MCF 10A (cell line): ENCODE data around the gene RASGEF1B. TPM values are rescaled to one million over a fixed set of nuclear protein-coding genes. Genes with fewer than 3 reads are reported as not detected.

Experiments
- BruUV-seq: library from RNA; stranded (reverse); fragments of 400-500 nt; replicated peaks from 2 replicates; lab custom pipeline; 2021; lab: Mats Ljungman, UMichigan
- CTCF ChIA-PET: fragments of 300-600 bp; sonication (Branson Sonifier 250); formaldehyde crosslinking; extraction: SDS; loops from one replicate; lab custom pipeline; 2021; ENCODE audit warnings: antibody characterized with exemption, inconsistent platforms; lab: Yijun Ruan, JAX
- POLR2A ChIA-PET: fragments of 300-600, 350-650 bp; sonication (Branson Sonifier 250); formaldehyde crosslinking; extraction: SDS; loops from one replicate; lab custom pipeline; 2020; ENCODE audit warnings: antibody characterized with exemption, inconsistent platforms; lab: Yijun Ruan, JAX
- DNase-seq: peaks from one replicate; pipeline ENCODE4 v3.0.0-alpha.2; 2018; ENCODE audit not compliant: unreplicated experiment
- H3K27ac Mint-ChIP-seq: one replicate; pipeline ENCODE4 v1.8.0; 2022; ENCODE audit warnings: mild to moderate bottlenecking, low read depth, mixed read lengths; ENCODE audit not compliant: unreplicated experiment
- H3K27me3 Mint-ChIP-seq: one replicate; pipeline ENCODE4 v1.8.0; 2022; ENCODE audit warnings: mixed read lengths; ENCODE audit not compliant: insufficient read depth, unreplicated experiment
- H3K36me3 Mint-ChIP-seq: one replicate; pipeline ENCODE4 v1.8.0; 2022; ENCODE audit warnings: mild to moderate bottlenecking, moderate library complexity, mixed read lengths; ENCODE audit not compliant: insufficient read depth, unreplicated experiment
- H3K4me1 Mint-ChIP-seq: one replicate; pipeline ENCODE4 v1.8.0; 2022; ENCODE audit warnings: mixed read lengths; ENCODE audit not compliant: insufficient read depth, unreplicated experiment
- H3K4me3 Mint-ChIP-seq: one replicate; pipeline ENCODE4 v1.8.0; 2022; ENCODE audit warnings: mild to moderate bottlenecking, moderate library complexity, mixed read lengths; ENCODE audit not compliant: unreplicated experiment
- H3K9me3 Mint-ChIP-seq: one replicate; pipeline ENCODE4 v1.8.0; 2022; ENCODE audit warnings: mixed read lengths; ENCODE audit not compliant: unreplicated experiment
- intact Hi-C: fragments of 100-400 bp; cut with micrococcal nuclease; formaldehyde crosslinking; loops from 2 replicates; pipeline ENCODE4 v1.14.1; 2022
- total RNA-seq: library from RNA; stranded (reverse); gene quantifications from 2 replicates; pipeline ENCODE4 v1.2.3, GENCODE V29; 2022
- TF ChIP-seq, protein P1 (sequence below): fragments of 200-600 bp; IDR thresholded peaks from one replicate; pipeline ENCODE4 v1.8.0; 2022; ENCODE audit warnings: antibody characterized with exemption, mild to moderate bottlenecking; ENCODE audit not compliant: unreplicated experiment

RASGEF1B gene
- total RNA-seq, 1 experiment from 2014 or later = 5.4 TPM

DNA sequence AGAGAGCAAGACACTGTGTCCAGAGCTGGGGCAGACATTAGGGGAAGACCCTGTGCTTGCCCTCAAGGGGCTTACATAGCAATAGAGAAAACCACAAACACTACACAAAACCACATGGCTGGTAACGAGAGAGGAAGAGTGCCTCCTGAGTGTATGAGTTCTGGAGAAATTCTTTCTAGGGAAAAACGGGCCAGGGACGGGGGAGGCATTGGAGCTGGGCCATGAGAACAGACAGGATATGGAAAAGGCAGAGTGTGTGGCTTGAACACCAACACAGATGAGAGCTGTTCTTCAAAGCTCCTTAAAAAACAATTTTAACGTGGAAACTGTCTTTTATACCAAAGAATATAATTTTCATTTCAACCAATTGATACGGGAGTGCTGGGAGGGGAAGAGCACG lies 42.7 kb downstream of the RASGEF1B start:
- no peak for DNase-seq
- TF ChIP-seq, protein P1, sequence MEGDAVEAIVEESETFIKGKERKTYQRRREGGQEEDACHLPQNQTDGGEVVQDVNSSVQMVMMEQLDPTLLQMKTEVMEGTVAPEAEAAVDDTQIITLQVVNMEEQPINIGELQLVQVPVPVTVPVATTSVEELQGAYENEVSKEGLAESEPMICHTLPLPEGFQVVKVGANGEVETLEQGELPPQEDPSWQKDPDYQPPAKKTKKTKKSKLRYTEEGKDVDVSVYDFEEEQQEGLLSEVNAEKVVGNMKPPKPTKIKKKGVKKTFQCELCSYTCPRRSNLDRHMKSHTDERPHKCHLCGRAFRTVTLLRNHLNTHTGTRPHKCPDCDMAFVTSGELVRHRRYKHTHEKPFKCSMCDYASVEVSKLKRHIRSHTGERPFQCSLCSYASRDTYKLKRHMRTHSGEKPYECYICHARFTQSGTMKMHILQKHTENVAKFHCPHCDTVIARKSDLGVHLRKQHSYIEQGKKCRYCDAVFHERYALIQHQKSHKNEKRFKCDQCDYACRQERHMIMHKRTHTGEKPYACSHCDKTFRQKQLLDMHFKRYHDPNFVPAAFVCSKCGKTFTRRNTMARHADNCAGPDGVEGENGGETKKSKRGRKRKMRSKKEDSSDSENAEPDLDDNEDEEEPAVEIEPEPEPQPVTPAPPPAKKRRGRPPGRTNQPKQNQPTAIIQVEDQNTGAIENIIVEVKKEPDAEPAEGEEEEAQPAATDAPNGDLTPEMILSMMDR = no peak
- no peaks in the 10 kb centered on the region for H3K9me3 Mint-ChIP-seq
- intact Hi-C loops = no loop called here
- H3K36me3 Mint-ChIP-seq = peaks cover 4% of the 10 kb centered on the region
- no peak overlapping the region for H3K4me3 Mint-ChIP-seq
- no peaks in the 10 kb centered on the region for H3K27me3 Mint-ChIP-seq
- BruUV-seq = no TSS peak
- H3K4me1 Mint-ChIP-seq = peaks cover 22% of the 10 kb centered on the region
- H3K27ac Mint-ChIP-seq = peak overlapping the region; percentile 36
- ChIA-PET POLR2A (interaction anchor here (0.9 kb wide), 1 partner anchor 38 kb away, joined by 3 read pairs; no protein-coding TSS in a partner anchor), CTCF (interaction anchor here (1.4 to 3.9 kb wide), 2 partner anchors 15 to 38 kb away, joined by 3 to 12 read pairs; no protein-coding TSS in a partner anchor)

DNA sequence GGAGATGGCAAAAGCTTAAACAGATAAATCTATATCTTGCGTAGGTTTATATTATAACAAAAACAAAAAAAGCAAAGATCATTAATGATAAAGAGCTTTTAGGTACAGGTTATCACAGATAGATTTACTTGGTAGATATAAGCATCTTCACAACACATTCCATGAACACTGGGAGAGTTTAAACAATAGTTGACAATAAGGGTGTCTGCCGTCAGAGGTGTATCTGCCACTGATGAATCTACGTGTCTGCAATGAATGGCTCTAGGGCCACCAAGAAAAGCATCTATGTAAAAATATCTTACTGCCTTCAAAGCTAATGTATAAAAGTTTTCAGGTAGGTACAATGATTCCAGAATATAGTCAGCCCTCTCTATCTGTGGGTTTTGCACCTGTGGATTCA lies 43.7 kb downstream of the RASGEF1B start:
- CTCF ChIA-PET = interaction anchor here (0.6 to 3.9 kb wide), 9 partner anchors 16 to 841 kb away, joined by 3 to 13 read pairs (median 4); no protein-coding TSS in a partner anchor

DNA sequence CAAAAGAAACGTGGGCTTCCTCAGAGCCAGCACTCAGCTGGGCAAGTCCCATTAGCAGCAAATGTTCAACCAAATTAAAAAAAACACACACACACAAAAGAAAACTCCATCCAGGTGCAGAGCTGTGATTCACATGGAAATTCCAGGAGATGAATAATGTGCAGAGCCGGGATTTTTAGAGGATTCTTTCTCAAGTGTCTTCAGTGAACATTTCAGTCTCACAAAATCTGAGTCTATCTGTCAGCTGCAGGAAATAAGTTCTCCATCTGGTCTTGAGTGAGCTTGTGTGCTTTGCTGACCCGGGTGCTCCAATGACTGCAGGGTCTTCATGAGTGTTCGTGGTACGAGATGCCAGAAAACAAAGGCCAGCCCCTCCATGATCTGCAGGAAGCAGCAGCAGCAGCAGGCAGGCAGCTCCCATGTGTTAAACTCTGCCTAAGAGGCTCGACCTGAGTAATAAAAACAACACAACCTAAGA lies 44.3 kb downstream of the RASGEF1B start:
- POLR2A ChIA-PET = interaction anchor here (0.6 to 5.2 kb wide), 7 partner anchors 9 to 193 kb away, joined by 3 to 31 read pairs (median 8); partner anchors contain the start of gene RASGEF1B
- H3K27ac Mint-ChIP-seq = peak overlapping the region; percentile 94
- peak; percentile 34 for DNase-seq
- CTCF ChIA-PET = interaction anchor here (0.7 to 3.9 kb wide), 10 partner anchors 16 to 842 kb away, joined by 3 to 13 read pairs (median 4); no protein-coding TSS in a partner anchor
- H3K36me3 Mint-ChIP-seq = peaks cover 4% of the 10 kb centered on the region
- intact Hi-C loops = no loop called here
- BruUV-seq = no TSS peak
- peaks cover 25% of the 10 kb centered on the region for H3K4me1 Mint-ChIP-seq
- H3K4me3 Mint-ChIP-seq = peak overlapping the region; percentile 35
- no peaks in the 10 kb centered on the region for H3K27me3 Mint-ChIP-seq
- TF ChIP-seq, protein P1 = no peak
- no peaks in the 10 kb centered on the region for H3K9me3 Mint-ChIP-seq

More for the DNA sequence above, 43.7 kb downstream of the RASGEF1B start:
- peak overlapping the region; percentile 94 for H3K27ac Mint-ChIP-seq
- TF ChIP-seq, protein P1 = no peak
- peaks cover 4% of the 10 kb centered on the region for H3K36me3 Mint-ChIP-seq
- BruUV-seq = no TSS peak
- H3K4me1 Mint-ChIP-seq = peaks cover 25% of the 10 kb centered on the region
- POLR2A ChIA-PET = interaction anchor here (0.6 to 5.2 kb wide), 9 partner anchors 8 to 1290 kb away, joined by 3 to 31 read pairs (median 5); partner anchors contain the start of gene RASGEF1B
- DNase-seq = no peak
- H3K9me3 Mint-ChIP-seq = no peaks in the 10 kb centered on the region
- no peaks in the 10 kb centered on the region for H3K27me3 Mint-ChIP-seq
- H3K4me3 Mint-ChIP-seq = no peak overlapping the region
- intact Hi-C loops = no loop called here

DNA sequence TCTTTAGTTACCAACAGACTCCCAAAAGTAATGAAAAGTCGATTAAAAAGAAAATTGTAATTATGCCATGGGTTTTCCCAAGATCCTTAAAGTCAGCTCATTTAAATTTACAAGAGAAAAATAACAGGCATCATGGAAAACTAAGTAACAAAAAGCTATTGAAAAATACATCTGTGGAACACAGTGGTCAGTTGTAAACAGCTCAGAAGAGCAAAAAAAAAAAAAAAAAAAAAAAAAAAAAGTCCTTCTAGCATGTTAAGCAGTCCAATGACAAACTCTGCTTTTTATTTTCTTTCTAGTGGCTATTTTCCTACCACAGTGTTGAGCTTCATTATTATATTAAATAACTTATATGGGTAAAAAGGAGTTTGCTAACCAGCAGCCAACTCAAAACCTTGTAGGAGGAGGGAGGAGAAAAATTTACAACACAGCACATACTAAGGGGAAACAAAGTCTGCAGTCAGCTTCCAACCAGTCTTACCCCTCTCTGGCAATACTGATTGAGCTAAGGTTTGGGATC lies 44.9 kb downstream of the RASGEF1B start:
- H3K36me3 Mint-ChIP-seq = peaks cover 4% of the 10 kb centered on the region
- BruUV-seq = no TSS peak
- peak overlapping the region; percentile 94 for H3K27ac Mint-ChIP-seq
- ChIA-PET POLR2A (interaction anchor here (0.6 to 5.2 kb wide), 7 partner anchors 8 to 366 kb away, joined by 3 to 31 read pairs (median 8); partner anchors contain the start of gene RASGEF1B), CTCF (interaction anchor here (0.6 to 3.9 kb wide), 9 partner anchors 10 to 1376 kb away, joined by 3 to 13 read pairs (median 5); no protein-coding TSS in a partner anchor)
- intact Hi-C loops = no loop called here
- DNase-seq = no peak
- H3K9me3 Mint-ChIP-seq = no peaks in the 10 kb centered on the region
- no peaks in the 10 kb centered on the region for H3K27me3 Mint-ChIP-seq
- H3K4me1 Mint-ChIP-seq = peaks cover 26% of the 10 kb centered on the region
- TF ChIP-seq, protein P1 = no peak
- H3K4me3 Mint-ChIP-seq = peak overlapping the region; percentile 35
